HG03280 (cell line): ENCODE data around the gene PRSS36.

ENCODE experiments used
- ATAC-seq: cut with Tn5 transposase; IDR thresholded peaks from one replicate; pipeline ENCODE4 v1.9.1; 2021; ENCODE audit warnings: mild to moderate bottlenecking, moderate library complexity; ENCODE audit not compliant: unreplicated experiment

PRSS36 gene

GRCh38 chr16:31128711-31129567, 20.9 kb downstream of the PRSS36 start:
- no peak for ATAC-seq

GRCh38 chr16:31127182-31127581, 22.7 kb downstream of the PRSS36 start:
- ATAC-seq: no peak

- ATAC-seq: no peak
Measured at GRCh38 chr16:31125844-31126243, 24.0 kb downstream of the PRSS36 start.

GRCh38 chr16:31120129-31120528, 29.7 kb downstream of the PRSS36 start:
- no peak for ATAC-seq

GRCh38 chr16:31118223-31119155, 31.4 kb downstream of the PRSS36 start:
- ATAC-seq: no peak

- ATAC-seq: peak; percentile 93
Measured at GRCh38 chr16:31117384-31118222, 32.3 kb downstream of the PRSS36 start, which contains the start of gene KAT8. Gene KAT8, plus strand, starts transcription at chr16:31117664. Its CDS starts 18 bp downstream, at chr16:31117682.

- ATAC-seq: no peak
Measured at GRCh38 chr16:31114468-31114867, 35.4 kb downstream of the PRSS36 start.

- no peak for ATAC-seq
Measured at GRCh38 chr16:31113121-31114120, 36.4 kb downstream of the PRSS36 start.

GRCh38 chr16:31112711-31113110, 37.2 kb downstream of the PRSS36 start:
- ATAC-seq: no peak

GRCh38 chr16:31111881-31112466, 37.9 kb downstream of the PRSS36 start:
- ATAC-seq: no peak

- no peak for ATAC-seq
Measured at GRCh38 chr16:31110106-31111034, 39.5 kb downstream of the PRSS36 start.

- ATAC-seq: no peak
Measured at GRCh38 chr16:31109622-31110021, 40.2 kb downstream of the PRSS36 start.

GRCh38 chr16:31108794-31109558, 40.9 kb downstream of the PRSS36 start:
- ATAC-seq: no peak

- ATAC-seq: peak; percentile 74
Measured at GRCh38 chr16:31108035-31108793, 41.7 kb downstream of the PRSS36 start, which contains the start of gene BCKDK. Gene BCKDK, plus strand, starts transcription at chr16:31108386. Its CDS starts 838 bp downstream, at chr16:31109224.

GRCh38 chr16:31107465-31107867, 42.4 kb downstream of the PRSS36 start:
- ATAC-seq: peak; percentile 48
